ENCODE data around the gene UBE2E3.

DNA sequence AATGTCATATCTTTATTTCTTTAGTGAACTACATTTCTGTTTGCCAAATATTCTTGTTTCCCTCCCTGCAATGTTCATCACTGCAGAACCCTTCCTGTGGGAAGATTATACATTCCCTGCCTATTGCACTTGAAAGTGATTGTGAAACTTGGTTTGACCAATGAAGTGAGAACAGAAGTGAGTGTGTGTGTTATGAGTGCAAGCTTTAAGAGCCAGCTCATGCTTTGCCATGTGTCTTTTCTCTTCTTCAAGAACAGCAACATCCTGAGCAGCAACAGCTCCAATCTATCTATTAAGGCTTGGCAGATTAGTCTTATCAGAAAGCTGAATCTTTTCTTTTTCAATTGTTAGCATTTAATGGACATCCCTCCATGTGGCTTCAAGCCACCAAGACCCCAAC lies 42.0 kb upstream of the UBE2E3 start:
- TF ChIP-seq, protein P1, sequence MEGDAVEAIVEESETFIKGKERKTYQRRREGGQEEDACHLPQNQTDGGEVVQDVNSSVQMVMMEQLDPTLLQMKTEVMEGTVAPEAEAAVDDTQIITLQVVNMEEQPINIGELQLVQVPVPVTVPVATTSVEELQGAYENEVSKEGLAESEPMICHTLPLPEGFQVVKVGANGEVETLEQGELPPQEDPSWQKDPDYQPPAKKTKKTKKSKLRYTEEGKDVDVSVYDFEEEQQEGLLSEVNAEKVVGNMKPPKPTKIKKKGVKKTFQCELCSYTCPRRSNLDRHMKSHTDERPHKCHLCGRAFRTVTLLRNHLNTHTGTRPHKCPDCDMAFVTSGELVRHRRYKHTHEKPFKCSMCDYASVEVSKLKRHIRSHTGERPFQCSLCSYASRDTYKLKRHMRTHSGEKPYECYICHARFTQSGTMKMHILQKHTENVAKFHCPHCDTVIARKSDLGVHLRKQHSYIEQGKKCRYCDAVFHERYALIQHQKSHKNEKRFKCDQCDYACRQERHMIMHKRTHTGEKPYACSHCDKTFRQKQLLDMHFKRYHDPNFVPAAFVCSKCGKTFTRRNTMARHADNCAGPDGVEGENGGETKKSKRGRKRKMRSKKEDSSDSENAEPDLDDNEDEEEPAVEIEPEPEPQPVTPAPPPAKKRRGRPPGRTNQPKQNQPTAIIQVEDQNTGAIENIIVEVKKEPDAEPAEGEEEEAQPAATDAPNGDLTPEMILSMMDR (IDR thresholded peaks at IDR 0.05; ENCODE audit: low read depth, low read length): no peak
- no peak for TF ChIP-seq EZH2phosphoT487 (IDR thresholded peaks at IDR 0.05; ENCODE audit: low read depth)
